ENCODE results near the gene FAM76B.

DNA sequence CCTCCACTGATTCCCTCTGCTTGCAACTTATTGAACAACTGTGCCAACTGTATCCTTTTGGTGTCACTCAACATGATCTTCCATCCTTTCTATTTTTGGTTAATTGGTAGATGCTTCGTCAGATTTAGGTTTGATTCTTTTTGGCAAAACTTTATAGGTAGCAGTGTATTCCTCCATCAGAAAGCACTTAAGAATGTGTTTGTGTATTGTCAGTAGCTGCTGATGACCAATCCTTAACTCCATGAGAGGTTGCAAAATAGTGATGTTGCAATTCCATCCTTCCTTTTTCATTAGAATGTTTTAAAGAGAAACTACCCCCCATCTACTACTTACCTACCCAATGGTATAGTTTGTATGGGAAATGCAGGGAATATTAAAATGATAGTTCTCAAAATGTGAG is 22.1 kb downstream of the FAM76B start:
- TF ChIP-seq POLR2A (IDR thresholded peaks at IDR 0.05) (no peak), CTCF (IDR thresholded peaks at IDR 0.05) (no peak), POLR2AphosphoS5 (IDR thresholded peaks at IDR 0.05) (no peak)

Measured in stomach (tissue), 4 donors.